HG03558 (cell line): Measurements from ENCODE around the gene INMT.

Experiments
- ATAC-seq: cut with Tn5 transposase; IDR thresholded peaks from one replicate; pipeline ENCODE4 v1.9.1; 2021; ENCODE audit warnings: moderate number of reproducible peaks; ENCODE audit not compliant: unreplicated experiment; ENCODE audit errors: extremely low read depth

Gene INMT

DNA sequence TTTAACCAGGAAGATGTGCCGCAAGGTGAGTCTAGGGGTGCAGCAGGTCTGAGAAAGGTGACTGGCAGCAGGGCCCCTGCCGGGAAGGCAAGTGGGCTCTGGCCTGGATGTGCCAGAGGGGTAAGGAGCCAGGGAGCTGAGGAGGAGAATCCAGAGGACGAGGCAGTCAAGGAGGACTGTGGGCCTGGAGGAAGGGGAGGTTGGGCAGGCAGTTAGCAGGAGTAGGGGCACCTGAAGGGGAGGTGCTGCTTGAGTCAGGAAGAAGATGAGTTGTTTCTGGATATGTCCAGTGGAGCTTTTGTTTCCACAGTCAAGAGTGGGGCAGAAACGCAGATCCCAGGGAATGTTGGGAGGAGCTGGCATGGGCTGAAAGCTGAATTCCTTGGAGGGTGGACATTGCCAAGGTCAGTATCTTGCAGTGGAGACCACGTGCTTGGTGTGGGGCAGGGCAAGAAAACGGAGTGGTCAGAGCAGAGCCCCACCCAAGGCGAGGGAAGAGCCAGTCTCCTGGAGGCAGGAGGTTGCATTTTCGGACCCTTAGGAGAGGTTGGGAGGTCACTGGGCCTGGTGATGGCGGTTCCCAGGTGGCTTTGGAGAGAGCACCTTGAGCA lies 53.3 kb downstream of the INMT start:
- ATAC-seq: no peak

DNA sequence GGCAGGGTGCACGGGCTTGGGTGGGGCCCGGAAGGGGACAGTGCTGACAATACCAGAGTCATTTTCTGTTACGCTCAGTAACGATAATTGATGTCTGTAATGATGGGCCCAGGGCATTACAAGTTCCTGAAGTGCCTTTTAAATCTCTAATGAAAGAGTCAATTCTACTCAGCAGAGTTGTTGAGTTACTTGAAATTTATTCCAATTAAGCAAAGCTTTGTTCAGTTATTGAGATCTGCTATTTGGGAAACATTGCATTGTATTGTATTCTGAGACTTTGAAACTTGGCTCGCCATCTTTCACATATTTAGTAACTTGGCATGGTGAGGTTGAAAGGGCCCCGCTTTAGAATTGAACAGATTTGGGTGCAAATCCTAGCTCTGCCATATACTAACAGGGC lies 54.0 kb downstream of the INMT start:
- ATAC-seq: no peak
